Measurements from ENCODE around the gene CYP4Z1. TPM values are rescaled to one million over a fixed set of nuclear protein-coding genes. Genes with fewer than 3 reads are reported as not detected.
"Not testable (repeated sequence)": the region's sequence is repeated elsewhere in the genome, so short reads cannot be mapped to it uniquely, and the experiment has no call there.

CYP4Z1 gene
- polyA plus RNA-seq, 1 donor = 0.52 TPM

DNA sequence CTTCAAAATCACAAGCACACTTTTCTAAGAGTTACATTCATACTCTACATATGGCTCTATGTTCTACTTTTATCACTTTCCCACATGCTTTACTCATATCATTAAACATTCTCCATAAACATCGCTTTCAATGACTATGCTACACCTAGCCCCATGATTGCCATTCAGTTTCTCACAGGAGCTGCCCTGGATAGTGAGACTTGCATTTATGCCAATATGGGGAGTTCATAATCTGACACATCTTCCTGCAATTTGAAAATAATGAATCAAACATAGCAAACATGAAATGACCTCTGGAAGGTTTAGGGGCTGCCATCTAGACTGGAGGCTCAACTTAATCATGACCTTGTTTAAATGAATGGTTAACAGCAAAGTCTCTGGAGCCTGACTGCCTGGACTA, 61.2 kb downstream of the CYP4Z1 start:
- DNase-seq = no peak

DNA sequence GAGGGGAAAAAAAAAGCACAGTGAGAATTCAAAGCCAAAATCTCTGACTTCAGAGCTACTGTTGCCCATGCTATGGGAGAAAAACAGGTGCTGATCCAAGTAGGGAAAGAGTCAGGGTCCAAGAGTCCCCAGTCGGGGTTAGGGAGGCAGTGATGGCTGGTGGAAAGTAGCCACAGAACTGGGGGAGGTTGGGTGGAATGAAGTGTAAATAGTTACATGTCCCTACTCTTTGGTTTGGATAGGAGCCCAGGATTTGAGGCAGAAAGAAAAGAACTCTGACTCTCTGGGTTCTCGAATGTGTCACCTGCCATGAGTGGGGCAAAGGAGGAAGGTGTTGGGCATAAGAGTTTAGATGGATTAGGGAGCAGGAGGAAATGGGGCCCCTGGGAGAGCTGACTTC, 61.8 kb downstream of the CYP4Z1 start:
- DNase-seq = not testable (repeated sequence)

DNA sequence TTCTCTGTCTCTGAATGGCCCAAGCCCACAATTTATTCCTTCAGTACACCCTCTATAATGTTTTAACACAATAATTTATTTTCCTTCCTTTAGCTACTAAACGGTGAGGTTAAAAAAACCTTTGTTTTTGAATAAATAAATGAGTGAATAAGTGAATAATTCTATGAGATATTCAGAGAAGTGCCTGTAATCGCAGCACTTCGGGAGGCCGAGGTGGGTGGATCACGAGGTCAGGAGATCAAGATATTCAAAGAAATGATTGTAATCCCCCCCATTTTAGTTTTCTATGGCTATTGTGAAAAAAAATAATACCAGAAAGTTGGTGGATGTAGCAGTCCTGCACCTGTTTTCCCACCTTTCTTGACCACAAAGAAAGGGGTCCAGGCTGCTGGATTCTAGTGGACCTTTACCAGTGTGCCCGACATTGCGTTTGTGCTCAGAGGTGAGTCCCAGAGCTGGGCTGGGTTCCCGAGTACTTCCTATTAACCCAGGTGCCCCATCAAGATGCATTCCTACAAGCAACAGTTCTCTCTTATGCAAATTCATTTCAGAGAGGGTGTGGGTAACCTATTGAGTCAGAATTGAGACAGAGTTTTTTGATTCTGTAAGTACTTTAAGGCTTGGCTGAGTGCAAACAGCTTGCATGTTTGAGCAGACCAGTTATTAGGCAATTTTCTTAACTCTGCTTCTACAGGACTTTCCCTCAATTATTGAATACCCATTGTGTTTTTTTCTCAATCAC, 62.6 kb downstream of the CYP4Z1 start:
- DNase-seq = not testable (repeated sequence)

DNA sequence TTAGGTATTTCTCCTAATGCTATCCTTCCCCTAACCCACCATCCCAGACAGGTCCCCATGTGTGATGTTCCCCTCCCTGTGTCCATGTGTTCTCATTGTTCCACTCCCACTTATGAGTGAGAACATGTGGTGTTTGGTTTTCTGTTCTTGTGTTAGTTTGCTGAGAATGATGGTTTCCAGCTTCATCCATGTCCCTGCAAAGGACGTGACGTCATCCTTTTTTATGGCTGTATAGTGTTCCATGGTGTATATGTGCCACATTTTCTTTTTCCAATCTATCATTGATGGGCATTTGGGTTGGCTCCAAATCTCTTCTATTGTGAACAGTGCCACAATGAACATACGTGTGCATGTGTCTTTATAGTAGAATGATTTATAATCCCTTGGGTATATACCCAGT, 65.6 kb downstream of the CYP4Z1 start:
- not testable (repeated sequence) for DNase-seq

DNA sequence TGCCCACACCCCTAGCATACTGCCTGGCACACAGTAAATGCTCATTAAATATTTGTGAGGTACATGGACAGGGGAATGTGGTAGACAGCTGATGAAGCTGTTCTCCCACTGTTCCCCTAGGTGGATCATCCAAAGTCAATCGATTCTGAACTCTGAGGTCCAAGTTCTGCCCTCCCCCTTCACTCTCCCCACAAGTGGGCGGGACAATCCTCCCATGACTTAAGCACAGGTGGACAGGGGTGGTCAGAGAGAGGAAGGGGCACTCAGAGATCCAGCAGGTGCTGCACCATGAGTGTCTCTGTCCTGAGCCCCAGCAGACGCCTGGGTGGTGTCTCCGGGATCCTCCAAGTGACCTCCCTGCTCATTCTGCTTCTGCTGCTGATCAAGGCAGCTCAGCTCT, 70.2 kb downstream of the CYP4Z1 start, which contains the start of gene CYP4A22:
TSS of gene CYP4A22 (plus strand) at position 244 of the 400 bp plus-strand sequence. CDS start at position 289, 45 bp downstream.
- no peak for DNase-seq

DNA sequence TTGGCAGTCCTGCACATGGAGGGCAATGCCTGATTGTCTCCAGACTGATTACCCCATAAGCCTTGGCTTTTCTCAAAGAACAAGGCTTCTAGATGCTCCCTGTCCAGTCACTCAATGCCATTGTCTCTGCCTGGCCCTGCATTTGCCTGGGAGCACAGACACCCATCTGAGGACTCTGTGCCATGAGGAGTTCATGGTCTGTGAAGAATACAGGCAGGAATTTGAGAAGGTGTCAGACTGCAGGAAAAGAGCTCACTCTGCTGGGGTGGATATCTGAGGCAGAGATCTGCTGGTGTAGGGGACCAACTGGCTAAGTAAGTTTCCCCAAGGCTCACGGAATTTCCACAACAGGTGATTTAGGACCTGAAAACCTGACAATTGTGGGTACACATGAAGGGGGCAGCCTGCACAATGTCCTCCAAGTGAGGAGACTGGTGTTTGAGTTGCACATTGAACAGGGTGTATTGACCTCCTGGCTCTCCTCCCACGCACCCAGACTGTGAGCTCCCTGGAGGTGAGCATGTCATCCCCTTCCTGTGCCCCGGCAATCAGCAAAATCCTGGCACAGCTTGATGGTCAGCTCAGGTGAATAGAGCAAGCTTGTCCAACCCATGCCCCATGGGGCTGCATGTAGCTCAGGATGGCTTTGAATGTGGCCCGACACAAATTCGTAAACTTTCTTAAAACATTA, 71.0 kb downstream of the CYP4Z1 start:
- DNase-seq = no peak

DNA sequence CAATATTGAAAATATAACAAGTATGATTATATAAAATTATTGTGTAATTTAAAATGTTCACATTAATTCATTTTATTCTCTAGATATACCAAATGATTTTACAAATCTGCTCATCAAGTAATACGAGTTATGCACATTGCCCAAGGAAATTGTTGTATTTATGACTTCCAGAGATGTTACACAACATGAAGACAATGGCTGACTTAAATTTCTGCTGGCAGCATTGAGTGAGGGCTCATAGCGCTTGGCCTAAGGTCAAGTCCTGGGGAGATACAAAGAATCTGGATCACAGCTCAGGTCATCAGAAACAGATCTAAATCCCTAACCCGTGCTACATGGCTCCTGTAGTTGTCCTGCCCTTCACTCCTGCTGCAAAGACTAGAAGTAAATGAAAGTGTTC, 73.3 kb downstream of the CYP4Z1 start:
- DNase-seq = not testable (repeated sequence)

DNA sequence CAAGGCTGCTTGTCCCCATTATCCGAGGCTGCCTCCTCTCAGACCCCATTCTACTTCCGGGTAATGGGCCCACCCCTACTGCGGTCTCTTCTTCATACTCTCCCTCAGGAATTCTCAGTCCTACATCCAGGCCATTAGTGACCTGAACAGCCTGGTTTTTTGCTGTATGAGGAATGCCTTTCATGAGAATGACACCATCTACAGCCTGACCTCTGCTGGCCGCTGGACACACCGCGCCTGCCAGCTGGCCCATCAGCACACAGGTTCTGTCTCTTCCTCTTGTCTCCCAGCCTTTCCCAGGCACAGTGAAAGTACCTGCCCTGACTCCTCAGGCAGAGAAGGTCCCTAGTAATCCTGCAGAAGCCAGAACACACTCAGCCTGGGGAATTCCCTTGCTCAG, 76.6 kb downstream of the CYP4Z1 start:
- DNase-seq = not testable (repeated sequence)

DNA sequence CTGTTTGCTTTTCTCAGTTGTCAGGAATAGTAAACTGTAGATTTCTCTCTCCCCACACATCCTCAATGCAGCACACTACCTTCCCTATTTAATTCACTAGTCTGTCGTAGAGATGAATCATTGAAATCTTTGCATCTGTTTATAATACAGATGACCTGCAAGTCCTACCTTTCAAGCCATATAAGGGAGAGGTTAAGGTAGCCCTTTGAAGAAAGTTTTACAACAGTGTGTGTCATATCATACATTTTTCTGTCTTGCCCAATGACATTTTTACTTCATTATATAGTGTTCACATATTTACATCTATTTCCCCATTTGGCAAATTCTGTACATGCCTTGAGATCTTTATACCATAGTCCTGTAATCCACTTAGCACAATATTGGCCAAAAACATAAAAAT, 79.5 kb downstream of the CYP4Z1 start:
- DNase-seq = not testable (repeated sequence)

DNA sequence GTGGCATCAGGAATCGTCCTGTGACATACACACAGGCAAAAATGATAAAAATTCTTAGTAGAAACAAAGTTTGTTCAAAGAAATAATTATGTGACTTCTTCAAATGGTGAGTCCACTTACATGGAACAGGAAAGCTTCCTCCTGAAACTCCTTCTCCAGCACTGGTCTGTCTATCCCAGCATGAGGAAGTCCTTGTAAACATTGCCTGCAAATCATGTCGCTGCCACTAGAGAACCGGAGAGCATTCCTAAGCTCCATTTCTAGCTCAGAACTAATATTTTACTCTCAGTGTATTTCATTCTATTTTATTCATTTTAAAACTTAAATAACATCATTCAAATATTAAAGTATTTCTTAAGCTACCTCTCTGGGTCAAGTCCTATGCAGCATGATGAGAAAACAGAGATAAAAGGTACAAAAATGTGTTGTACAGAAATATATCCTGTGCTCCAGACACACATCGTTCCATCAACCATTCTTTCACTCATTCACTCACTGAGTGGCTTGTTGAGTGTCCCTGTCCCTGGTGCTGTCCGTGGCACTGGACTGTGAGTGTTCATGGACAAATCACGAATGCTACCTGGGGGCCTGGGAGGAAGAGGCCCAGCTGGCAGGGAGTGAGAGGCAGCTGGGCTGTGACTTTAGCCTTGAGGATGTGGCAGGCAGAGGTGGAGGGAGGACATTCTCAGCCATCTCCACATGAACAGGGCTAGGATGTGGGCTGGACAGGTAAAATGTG, 80.2 kb downstream of the CYP4Z1 start:
- no peak for DNase-seq

DNA sequence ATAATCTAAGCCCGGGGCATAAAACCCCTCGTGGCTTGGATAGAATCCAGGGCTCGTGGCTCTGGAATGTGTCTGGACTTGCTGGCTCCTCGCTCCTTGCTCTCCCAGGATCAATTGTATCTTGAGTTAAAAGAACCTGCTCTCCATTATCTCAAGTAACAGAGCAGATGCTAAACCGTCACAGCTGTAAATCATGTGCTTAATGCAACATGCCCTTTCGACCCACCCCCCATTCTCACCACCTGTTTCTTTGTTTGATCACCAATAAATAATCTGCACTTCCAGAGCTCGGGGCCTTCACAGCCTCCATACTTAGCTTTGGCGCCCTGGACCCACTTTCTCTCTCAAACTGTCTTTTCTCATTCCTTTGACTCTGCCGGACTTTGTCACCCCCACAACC, 82.1 kb downstream of the CYP4Z1 start:
- DNase-seq = not testable (repeated sequence)

DNA sequence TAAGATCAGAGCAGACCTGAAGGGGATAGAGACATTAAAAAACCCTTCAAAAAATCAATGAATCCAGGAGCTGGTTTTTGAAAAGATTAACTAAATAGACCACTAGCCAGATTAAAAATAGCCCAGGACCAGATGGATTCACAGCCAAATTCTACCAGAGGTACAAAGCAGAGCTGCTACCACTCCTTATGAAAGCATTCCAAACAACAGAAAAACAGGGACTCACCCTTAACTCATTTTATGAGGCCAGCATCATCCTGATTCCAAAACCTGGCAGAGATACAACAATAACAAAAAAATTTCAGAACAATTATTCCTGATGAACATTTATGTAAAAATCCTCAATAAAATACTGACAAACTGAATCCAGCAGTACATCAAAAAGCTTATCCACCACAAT, 89.4 kb downstream of the CYP4Z1 start:
- DNase-seq = not testable (repeated sequence)

DNA sequence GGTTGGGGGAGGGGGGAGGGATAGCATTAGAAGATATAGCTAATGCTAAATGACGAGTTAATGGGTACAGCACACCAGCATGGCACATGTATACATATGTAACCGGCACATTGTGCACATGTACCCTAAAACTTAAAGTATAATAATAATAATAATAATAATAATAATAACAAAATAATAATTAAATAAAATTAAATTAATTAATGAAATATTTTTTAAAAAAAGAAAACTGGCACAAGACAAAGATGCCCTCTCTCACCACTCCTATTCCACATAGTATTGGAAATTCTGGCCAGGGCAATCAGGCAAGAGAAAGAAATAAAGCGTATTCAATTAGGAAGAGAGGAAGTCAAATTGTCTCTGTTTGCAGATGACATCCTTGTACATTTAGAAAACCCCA, 90.9 kb downstream of the CYP4Z1 start:
- not testable (repeated sequence) for DNase-seq

DNA sequence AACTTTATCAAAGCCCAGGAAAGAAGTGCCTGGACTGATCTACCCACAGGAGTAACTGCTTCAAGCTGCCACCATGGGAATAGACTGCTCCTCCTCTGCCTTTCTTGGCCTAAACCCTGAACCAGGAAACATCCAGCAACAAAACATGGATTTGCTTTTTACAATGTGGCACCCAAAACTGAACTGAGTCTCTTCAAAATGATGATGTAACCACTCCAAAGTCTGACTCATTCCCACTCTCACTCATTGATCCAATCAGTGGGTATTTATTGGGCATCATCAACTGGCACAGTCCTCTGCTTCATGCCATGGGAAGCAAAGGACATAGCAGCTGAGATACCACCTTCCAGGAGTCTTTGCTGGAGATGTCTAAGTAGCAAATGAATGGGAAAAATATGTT, 93.7 kb downstream of the CYP4Z1 start:
- DNase-seq = no peak

DNA sequence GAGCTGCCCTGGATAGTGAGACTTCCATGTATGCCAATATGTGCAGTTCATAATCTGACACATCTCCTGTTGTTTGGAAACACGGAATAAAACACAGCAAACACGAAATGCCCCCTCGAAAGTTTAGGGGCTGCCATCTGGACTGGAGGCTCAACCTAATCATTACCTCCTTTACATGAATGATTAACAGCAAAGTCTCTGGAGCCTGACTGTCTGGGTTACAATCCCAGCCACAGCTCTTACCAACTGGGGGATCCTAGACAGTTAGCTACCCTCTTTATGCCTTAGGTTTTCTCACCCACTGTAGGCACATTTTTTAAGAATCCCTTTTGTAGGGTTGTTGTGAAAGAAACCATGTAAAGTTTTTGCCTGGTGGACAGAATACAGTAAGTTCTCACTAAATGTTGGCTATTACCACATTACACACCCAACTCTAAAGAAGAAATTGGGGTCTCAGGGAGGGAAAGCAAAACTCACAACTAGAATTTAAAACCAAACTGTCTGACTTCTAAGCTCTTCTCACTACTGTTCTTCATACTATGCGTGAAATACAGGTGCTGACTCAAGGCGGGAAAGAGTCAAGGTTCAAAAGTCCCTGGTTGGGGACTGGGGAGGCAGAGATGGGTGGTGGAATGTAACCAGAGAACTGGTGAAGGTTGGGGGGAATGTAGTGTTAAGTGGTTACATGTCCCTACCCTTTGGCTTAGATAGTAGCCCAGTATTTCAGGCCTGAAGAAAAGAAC, 94.4 kb downstream of the CYP4Z1 start:
- peak; percentile 17 for DNase-seq

DNA sequence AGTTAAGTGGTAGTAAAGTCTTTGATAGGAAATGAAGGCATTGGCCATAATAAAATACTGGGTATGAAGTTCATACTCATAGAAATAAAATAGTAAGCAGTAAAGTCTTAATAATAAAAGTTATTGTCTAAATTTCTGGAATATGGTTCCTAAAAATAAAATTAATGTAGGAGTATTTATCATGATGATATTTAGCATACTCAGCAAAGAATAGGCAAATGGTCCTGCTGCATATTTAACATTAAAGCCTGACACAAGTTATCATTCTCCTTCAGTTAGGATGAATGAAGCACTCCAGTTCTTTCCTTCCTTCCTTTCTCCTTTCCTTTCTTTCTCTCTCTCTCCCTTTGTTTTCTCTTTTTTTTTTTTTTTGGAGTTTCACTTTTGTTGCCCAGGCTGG, 97.5 kb downstream of the CYP4Z1 start:
- DNase-seq = no peak

Other genes starting within 250 kb of the CYP4Z1 start
- 59.8 TPM for gene CYP4A11, start 125.8 kb upstream of the CYP4Z1 start, polyA plus RNA-seq (ENCODE audit: insufficient read length)
- 7.4 TPM for gene CYP4X1, start 43.6 kb upstream of the CYP4Z1 start, polyA plus RNA-seq (ENCODE audit: insufficient read length)
- gene CYP4A22, start 70.2 kb downstream of the CYP4Z1 start, polyA plus RNA-seq (ENCODE audit: insufficient read length) = 8.2 TPM
- gene PDZK1IP1, start 122.8 kb downstream of the CYP4Z1 start, polyA plus RNA-seq (ENCODE audit: insufficient read length) = 22.2 TPM
- 4.4 TPM for gene TAL1, start 165.0 kb downstream of the CYP4Z1 start, polyA plus RNA-seq (ENCODE audit: insufficient read length)
- gene STIL, start 246.9 kb downstream of the CYP4Z1 start, polyA plus RNA-seq (ENCODE audit: insufficient read length) = 15.1 TPM

All from left kidney (tissue), 2 donors.